ENCODE measurements around the gene KCNIP4. TPM values are rescaled to one million over a fixed set of nuclear protein-coding genes. Genes with fewer than 3 reads are reported as not detected.
A peak's percentile ranks its signal among the peaks of the same experiment; 100 is the strongest.

The KCNIP4 gene
- total RNA-seq, 1 donor from 2014 or later = not detected

DNA sequence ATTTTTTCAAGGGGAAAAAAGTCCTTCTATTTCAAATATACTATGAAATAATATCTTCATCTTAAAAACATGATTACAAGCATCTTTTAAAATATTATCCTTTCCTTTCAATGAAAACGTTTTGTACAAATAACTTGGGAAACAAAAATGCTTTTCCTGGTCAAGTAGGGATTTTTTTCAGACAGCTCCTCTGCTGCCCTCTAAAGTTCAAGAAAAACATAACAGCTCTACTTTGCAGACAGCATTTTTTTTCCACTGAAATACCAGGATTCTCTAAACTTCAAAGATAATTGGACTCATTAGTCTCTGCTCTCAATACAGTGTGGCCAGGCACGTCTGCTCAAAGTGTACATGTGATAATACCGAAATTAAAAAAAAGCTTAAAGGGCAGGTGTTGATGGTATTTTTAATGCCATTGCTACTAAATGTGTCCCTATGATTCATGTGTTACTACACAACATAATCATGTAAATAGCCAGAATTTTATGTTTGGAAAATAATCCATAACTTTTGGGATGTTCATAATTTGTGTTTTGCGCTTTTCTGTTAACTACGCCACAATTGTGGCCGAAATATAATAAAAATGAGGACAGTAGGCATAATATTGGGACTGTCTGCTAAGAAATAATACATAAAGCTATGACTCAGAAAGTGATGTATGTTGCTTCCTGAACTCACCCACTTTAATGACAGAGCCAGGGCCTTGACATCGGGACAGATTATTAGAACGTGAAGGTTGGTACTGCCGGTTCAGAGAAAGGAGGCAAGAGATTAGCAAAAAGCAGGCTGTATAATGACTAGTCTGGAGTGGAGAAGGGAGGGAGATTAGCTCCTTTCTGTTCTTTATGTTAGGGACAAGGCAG, 478.9 kb downstream of the KCNIP4 start:
- no peak for DNase-seq
- Histone ChIP-seq H3K36me3 (no peaks in the 10 kb centered on the region), H3K9me3 (replicated peaks) (no peaks in the 10 kb centered on the region), H3K27ac (replicated peaks) (no peak overlapping the region), H3K4me3 (no peak overlapping the region), H3K27me3 (ENCODE audit: low read depth) (peaks cover 7% of the 10 kb centered on the region), H3K4me1 (no peaks in the 10 kb centered on the region)
- intact Hi-C loops (cut with micrococcal nuclease) = no loop called here
- TF ChIP-seq, protein P1, sequence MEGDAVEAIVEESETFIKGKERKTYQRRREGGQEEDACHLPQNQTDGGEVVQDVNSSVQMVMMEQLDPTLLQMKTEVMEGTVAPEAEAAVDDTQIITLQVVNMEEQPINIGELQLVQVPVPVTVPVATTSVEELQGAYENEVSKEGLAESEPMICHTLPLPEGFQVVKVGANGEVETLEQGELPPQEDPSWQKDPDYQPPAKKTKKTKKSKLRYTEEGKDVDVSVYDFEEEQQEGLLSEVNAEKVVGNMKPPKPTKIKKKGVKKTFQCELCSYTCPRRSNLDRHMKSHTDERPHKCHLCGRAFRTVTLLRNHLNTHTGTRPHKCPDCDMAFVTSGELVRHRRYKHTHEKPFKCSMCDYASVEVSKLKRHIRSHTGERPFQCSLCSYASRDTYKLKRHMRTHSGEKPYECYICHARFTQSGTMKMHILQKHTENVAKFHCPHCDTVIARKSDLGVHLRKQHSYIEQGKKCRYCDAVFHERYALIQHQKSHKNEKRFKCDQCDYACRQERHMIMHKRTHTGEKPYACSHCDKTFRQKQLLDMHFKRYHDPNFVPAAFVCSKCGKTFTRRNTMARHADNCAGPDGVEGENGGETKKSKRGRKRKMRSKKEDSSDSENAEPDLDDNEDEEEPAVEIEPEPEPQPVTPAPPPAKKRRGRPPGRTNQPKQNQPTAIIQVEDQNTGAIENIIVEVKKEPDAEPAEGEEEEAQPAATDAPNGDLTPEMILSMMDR (IDR thresholded peaks at IDR 0.05; ENCODE audit: borderline replicate concordance) = peak; percentile 43

DNA sequence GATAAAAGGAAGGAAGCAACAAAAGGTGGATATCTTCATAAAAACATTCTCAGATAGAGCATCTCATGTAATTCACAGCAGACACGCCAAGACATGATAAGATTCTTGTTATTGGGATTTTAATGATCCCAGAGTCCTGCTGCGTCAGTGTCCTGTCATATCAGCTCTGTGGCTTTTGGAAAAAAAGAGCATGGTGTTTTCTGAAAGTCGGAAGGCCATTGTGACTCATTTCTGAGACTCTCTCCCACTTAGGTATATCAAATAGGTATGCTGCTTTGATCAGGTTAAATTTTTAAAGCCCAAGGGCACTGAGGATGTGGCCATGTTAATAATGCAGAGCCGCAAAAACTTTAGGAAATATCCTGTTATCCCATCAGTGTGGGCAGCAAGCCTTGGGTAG, 481.0 kb downstream of the KCNIP4 start:
- TF ChIP-seq, protein P1 (IDR thresholded peaks at IDR 0.05; ENCODE audit: borderline replicate concordance) = no peak
- peaks cover 7% of the 10 kb centered on the region for H3K27me3 ChIP-seq (ENCODE audit: low read depth)
- H3K9me3 ChIP-seq (replicated peaks) = peaks cover 14% of the 10 kb centered on the region
- intact Hi-C loops (cut with micrococcal nuclease) = no loop called here
- H3K36me3 ChIP-seq = no peaks in the 10 kb centered on the region
- no peak for DNase-seq
- H3K4me1 ChIP-seq = no peaks in the 10 kb centered on the region
- no peak overlapping the region for H3K27ac ChIP-seq (replicated peaks)
- H3K4me3 ChIP-seq = no peak overlapping the region

DNA sequence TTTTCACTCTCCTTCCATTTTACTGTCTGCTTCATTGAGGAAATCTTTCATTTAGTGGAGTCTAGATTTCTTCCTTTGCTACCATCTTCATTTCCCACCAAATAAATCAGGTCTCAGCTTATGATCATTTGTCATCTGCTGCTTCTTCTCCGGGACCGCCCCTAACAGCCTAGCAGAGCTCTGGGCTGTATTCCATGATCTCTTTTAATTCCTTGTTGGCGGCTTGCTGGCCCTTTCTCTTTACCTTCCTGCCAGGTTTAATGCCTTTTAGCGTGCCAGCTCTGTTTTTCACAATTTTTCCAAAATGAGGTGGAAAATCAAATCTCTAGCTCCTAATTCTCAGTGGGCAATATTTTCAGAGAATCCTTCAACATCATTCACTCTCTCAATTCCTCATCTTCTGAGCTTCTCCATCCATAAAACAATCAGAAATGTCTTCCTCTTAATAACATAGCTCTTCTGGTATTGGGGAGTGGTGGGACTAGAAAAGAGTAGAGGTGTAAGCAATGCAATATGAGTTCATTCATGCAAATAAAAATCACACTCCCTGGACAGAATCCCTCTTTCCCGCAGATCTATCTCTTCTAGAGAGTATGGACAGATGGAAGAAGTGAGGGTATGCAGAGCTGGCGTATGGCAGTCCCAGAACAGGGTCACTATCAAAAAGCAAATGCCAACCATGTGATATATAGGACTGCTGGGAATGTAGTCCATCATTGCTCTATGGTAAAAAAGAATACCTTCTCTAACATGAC, 491.3 kb downstream of the KCNIP4 start:
- Histone ChIP-seq H3K36me3 (no peaks in the 10 kb centered on the region), H3K27ac (replicated peaks) (no peak overlapping the region), H3K4me3 (no peak overlapping the region), H3K4me1 (no peaks in the 10 kb centered on the region), H3K27me3 (ENCODE audit: low read depth) (no peaks in the 10 kb centered on the region), H3K9me3 (replicated peaks) (no peaks in the 10 kb centered on the region)
- intact Hi-C loops (cut with micrococcal nuclease) = no loop called here
- DNase-seq = no peak
- TF ChIP-seq, protein P1 (IDR thresholded peaks at IDR 0.05; ENCODE audit: borderline replicate concordance) = no peak

DNA sequence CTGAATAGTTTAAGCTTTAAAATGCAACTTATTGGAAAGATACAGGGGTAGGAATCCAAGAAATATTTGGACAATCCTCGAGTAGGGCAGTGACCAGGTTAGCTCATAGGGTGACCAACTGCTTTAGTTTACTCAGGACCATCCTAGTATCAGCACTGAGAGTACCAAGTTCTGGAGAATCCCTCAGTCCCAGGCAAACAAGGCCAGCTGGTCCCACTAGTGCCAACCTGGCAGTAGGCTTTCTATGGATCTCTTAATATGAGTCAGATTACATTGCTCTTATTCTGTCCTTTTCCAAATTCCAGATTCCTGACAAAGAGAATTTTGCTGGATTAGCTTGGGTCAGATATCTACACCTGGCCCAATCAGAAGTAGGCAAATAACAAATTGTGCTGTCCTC, 493.7 kb downstream of the KCNIP4 start:
- DNase-seq = no peak
- Histone ChIP-seq H3K27ac (replicated peaks) (no peak overlapping the region), H3K9me3 (replicated peaks) (no peaks in the 10 kb centered on the region), H3K4me3 (no peak overlapping the region), H3K4me1 (no peaks in the 10 kb centered on the region), H3K36me3 (no peaks in the 10 kb centered on the region), H3K27me3 (ENCODE audit: low read depth) (no peaks in the 10 kb centered on the region)
- TF ChIP-seq, protein P1 (IDR thresholded peaks at IDR 0.05; ENCODE audit: borderline replicate concordance) = no peak
- intact Hi-C loops (cut with micrococcal nuclease) = no loop called here

DNA sequence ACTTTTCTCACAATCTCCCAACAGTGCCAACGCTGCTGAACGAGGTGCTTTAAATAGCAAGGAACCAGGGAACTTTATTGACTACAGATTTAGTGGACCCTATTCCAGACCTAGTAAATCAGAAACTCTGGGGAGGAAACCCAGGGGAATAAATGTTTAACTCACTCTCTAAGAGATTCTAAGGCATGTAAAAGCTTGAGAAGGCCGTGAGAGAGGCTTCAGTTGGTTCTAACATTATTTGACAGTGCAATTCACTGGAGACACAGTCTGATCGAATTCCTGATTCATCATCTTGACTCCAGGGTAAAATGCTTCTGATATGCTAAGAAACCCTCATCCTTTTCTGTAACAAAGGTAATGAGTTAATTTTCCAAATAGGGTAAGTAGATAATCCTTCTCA, 494.4 kb downstream of the KCNIP4 start:
- Histone ChIP-seq H3K27me3 (ENCODE audit: low read depth) (no peaks in the 10 kb centered on the region), H3K9me3 (replicated peaks) (no peaks in the 10 kb centered on the region), H3K4me1 (no peaks in the 10 kb centered on the region), H3K27ac (replicated peaks) (no peak overlapping the region), H3K36me3 (no peaks in the 10 kb centered on the region), H3K4me3 (no peak overlapping the region)
- TF ChIP-seq, protein P1 (IDR thresholded peaks at IDR 0.05; ENCODE audit: borderline replicate concordance) = no peak
- intact Hi-C loops (cut with micrococcal nuclease) = no loop called here
- no peak for DNase-seq

Data from left ventricle myocardium inferior (tissue), 1 donor.